Endothelial cell of umbilical vein (primary cell): ENCODE measurements around the gene ANKMY1. TPM values are rescaled to one million over a fixed set of nuclear protein-coding genes. Genes with fewer than 3 reads are reported as not detected.

ENCODE experiments used
- BruUV-seq: library from RNA; stranded (reverse); fragments of 400-500 nt; replicated peaks from 2 replicates; lab custom pipeline; 2021; lab: Mats Ljungman, UMichigan
- CTCF ChIA-PET: fragments of 300-600, 350-600 bp; sonication (Branson Sonifier 250); formaldehyde crosslinking; loops from one replicate; lab custom pipeline; 2021; ENCODE audit warnings: antibody characterized with exemption, inconsistent platforms; lab: Charles Lee
- POLR2A ChIA-PET: fragments of 300-600, 350-600 bp; sonication (Branson Sonifier 250); formaldehyde crosslinking; loops from one replicate; lab custom pipeline; 2021; ENCODE audit warnings: antibody characterized with exemption, inconsistent platforms; lab: Charles Lee
- DNase-seq: peaks from one replicate; pipeline ENCODE4 v3.0.0-alpha.2; 2011; ENCODE audit warnings: low read depth, low spot score
- FAIRE-seq: peaks from 2 replicates; lab custom pipeline; 2011; peaks lifted over from hg19 to GRCh38; lab: Jason Lieb, UNC
- H2AFZ ChIP-seq: 2 replicates; pipeline ENCODE4 v1.6.0; 2012; ENCODE audit warnings: low read depth, low read length, control low read depth, inconsistent platforms
- H3K27ac ChIP-seq: 2 replicates; pipeline ENCODE4 v1.5.1; 2011; ENCODE audit warnings: low read depth, mild to moderate bottlenecking, control low read depth, low read length, moderate library complexity; ENCODE audit not compliant: insufficient read depth
- H3K27me3 ChIP-seq, 2 experiments: 2 replicates each; pipeline versions ENCODE4 v1.6.0 to v1.6.1; 2011; ENCODE audit warnings: low read length in 2 of 2, mixed read lengths in 1 of 2; ENCODE audit not compliant: control insufficient read depth in 2 of 2, insufficient read depth in 2 of 2
- H3K36me3 ChIP-seq, 2 experiments: 2 replicates in 1 of 2; 3 replicates in 1 of 2; pipeline ENCODE4 v1.5.1; 2011; ENCODE audit warnings: low read length in 2 of 2, mild to moderate bottlenecking in 1 of 2, moderate library complexity in 1 of 2; ENCODE audit not compliant: control insufficient read depth in 2 of 2, insufficient read depth in 2 of 2; ENCODE audit errors: extremely low read depth in 1 of 2
- H3K4me1 ChIP-seq: 3 replicates; pipeline ENCODE4 v1.5.1; 2011; ENCODE audit warnings: mild to moderate bottlenecking, low read length; ENCODE audit not compliant: control insufficient read depth, insufficient read depth; ENCODE audit errors: extremely low read depth
- H3K4me2 ChIP-seq: 2 replicates; pipeline ENCODE4 v1.6.1; 2011; ENCODE audit warnings: low read length, control low read depth, mixed read lengths; ENCODE audit not compliant: insufficient read depth
- H3K4me3 ChIP-seq, 3 experiments: fragments of 200-600 bp in 1 of 3; sonication (generic), shearing (Covaris generic) in 1 of 3; replicated peaks in 1 of 3; 2 replicates each; pipeline ENCODE4 v1.5.1; 2011 to 2016; ENCODE audit warnings: control low read depth in 3 of 3, low read length in 3 of 3, mild to moderate bottlenecking in 2 of 3, inconsistent platforms in 1 of 3, low read depth in 1 of 3, moderate library complexity in 1 of 3; ENCODE audit not compliant: insufficient read depth in 1 of 3
- H3K79me2 ChIP-seq: 2 replicates; pipeline ENCODE4 v1.6.0; 2012; ENCODE audit warnings: low read length, inconsistent platforms; ENCODE audit not compliant: control insufficient read depth, insufficient read depth
- H3K9ac ChIP-seq: replicated peaks from 2 replicates; pipeline ENCODE3; 2011; ENCODE audit warnings: low read length, control low read depth; ENCODE audit not compliant: insufficient read depth; ENCODE audit errors: extremely low read depth
- H3K9me1 ChIP-seq: replicated peaks from 3 replicates; pipeline ENCODE4 v1.6.0; 2011; ENCODE audit warnings: mild to moderate bottlenecking, low read length; ENCODE audit not compliant: control insufficient read depth, insufficient read depth; ENCODE audit errors: extremely low read depth
- H3K9me3 ChIP-seq: replicated peaks from 2 replicates; pipeline ENCODE4 v1.5.1; 2012; ENCODE audit warnings: low read length, inconsistent platforms; ENCODE audit not compliant: control insufficient read depth, insufficient read depth
- H4K20me1 ChIP-seq: replicated peaks from 2 replicates; pipeline ENCODE3; 2011; ENCODE audit warnings: mild to moderate bottlenecking, low read length; ENCODE audit not compliant: control insufficient read depth, insufficient read depth; ENCODE audit errors: extremely low read depth
- CTCF ChIP-seq, 2 donors: IDR thresholded peaks; 1 replicate in 1 of 2; 2 replicates in 1 of 2; pipeline ENCODE4 v1.5.1; 2011; ENCODE audit warnings: low read length in 2 of 2, mild to moderate bottlenecking in 2 of 2, moderate library complexity in 2 of 2, control low read depth in 1 of 2, inconsistent platforms in 1 of 2, low read depth in 1 of 2; ENCODE audit not compliant: insufficient read depth in 1 of 2; ENCODE audit errors: extremely low read depth in 1 of 2
- EZH2 ChIP-seq: IDR thresholded peaks from 2 replicates; pipeline ENCODE4 v1.6.1; 2012; ENCODE audit warnings: borderline replicate concordance, low read depth, mild to moderate bottlenecking, moderate library complexity, low read length, inconsistent platforms; ENCODE audit not compliant: severe bottlenecking
- FOS ChIP-seq: IDR thresholded peaks from 2 replicates; pipeline ENCODE4 v1.6.1; 2011; ENCODE audit warnings: mild to moderate bottlenecking, low read length, moderate library complexity, borderline replicate concordance; ENCODE audit not compliant: insufficient read depth
- GATA2 ChIP-seq: IDR thresholded peaks from 2 replicates; pipeline ENCODE4 v1.7.0; 2011; ENCODE audit warnings: low read depth, mild to moderate bottlenecking, moderate library complexity, mixed read lengths, low read length; ENCODE audit not compliant: insufficient read length, insufficient read depth
- JUN ChIP-seq: IDR thresholded peaks from 2 replicates; pipeline ENCODE4 v1.6.1; 2011; ENCODE audit warnings: borderline replicate concordance, low read depth; ENCODE audit not compliant: insufficient read length, insufficient read depth
- MAX ChIP-seq: IDR thresholded peaks from 2 replicates; pipeline ENCODE4 v1.6.1; 2011; ENCODE audit not compliant: insufficient read depth, insufficient read length
- MYC ChIP-seq: IDR thresholded peaks from one replicate; pipeline ENCODE4 v1.6.1; 2011; ENCODE audit warnings: mild to moderate bottlenecking, low read depth, low read length
- POLR2A ChIP-seq: IDR thresholded peaks from 2 replicates; pipeline ENCODE4 v1.6.1; 2012; ENCODE audit warnings: low read depth, mild to moderate bottlenecking, control low read depth, low read length
- POLR2AphosphoS5 ChIP-seq: IDR thresholded peaks from 2 replicates; pipeline ENCODE4 v1.6.1; 2012; ENCODE audit warnings: low read depth, mild to moderate bottlenecking, control low read depth, low read length, moderate library complexity; ENCODE audit not compliant: insufficient read depth
- dilution Hi-C: fragments of 300-500 bp; cut with MboI; formaldehyde crosslinking; loops from one replicate; pipeline ENCODE4 v1.15.0; 2019; ENCODE audit warnings: low sequenced_read_pairs; ENCODE audit not compliant: extremely low pct_ligation_motif_present
- intact Hi-C: fragments of 100-400 bp; cut with micrococcal nuclease; formaldehyde crosslinking; loops from one replicate; pipeline ENCODE4 v1.10.0; 2022
- polyA plus RNA-seq, 4 experiments: library from polyadenylated mRNA; depleted of rRNA in 3 of 4; stranded (reverse) in 3 of 4; unstranded in 1 of 4; fragments of >200 nt; gene quantifications; 2 replicates each; pipeline versions ENCODE4 v1.2.1 to v1.2.3, GENCODE V29; 2011 to 2012; ENCODE audit warnings: missing spikeins in 1 of 4
- total RNA-seq: library from RNA; stranded (reverse); gene quantifications from 2 replicates; pipeline ENCODE4 v1.2.3, GENCODE V29; 2021

ANKMY1 gene
- total and polyA plus RNA-seq, 2 donors (not counting 3 experiments of a cell fraction or from before 2014, with no cell fraction given): 9.0 to 16.0 TPM

DNA sequence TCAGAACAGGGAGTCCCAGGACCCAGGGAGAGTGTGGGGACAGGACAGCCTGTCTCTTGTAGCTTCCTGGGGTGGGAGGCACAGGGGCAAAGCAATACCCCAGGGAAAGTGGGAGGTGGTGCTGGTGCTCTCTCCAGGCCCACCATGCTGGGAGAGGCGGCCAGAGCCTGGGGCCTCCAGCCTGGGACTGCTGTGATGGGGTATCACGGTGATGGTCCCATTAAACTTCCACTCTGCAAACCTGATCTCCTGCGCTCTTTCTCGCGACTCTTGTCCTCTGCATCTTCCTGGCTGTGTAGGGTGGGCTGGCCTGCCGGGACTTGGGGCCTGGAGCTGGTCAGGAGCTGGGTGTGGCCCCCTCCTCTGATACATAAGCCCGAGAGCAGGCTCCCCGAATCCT is 20.7 kb upstream of the ANKMY1 start:
- intact Hi-C loops: no loop called here
- CTCF ChIA-PET: interaction anchor here (1.1 kb wide), 1 partner anchor 64 kb away, joined by 4 read pairs; no protein-coding TSS in a partner anchor
- no TSS peak for BruUV-seq
- Histone ChIP-seq H3K79me2 (peaks cover 5% of the 10 kb centered on the region), H3K9ac (no peak overlapping the region), H3K4me1 (no peaks in the 10 kb centered on the region), H3K27me3 (no peaks in the 10 kb centered on the region), H4K20me1 (no peaks in the 10 kb centered on the region), H3K27ac (no peak overlapping the region), H3K4me3 (no peak overlapping the region), H3K9me1 (no peaks in the 10 kb centered on the region), H3K36me3 (peaks cover 0 to 30% of the 10 kb centered on the region in 2 experiments), H3K9me3 (no peaks in the 10 kb centered on the region), H2AFZ (no peak overlapping the region), H3K4me2 (no peak overlapping the region)
- POLR2A ChIA-PET: no interaction called here
- DNase-seq (no peak), FAIRE-seq (no peak)
- dilution Hi-C loops: no loop called here
- TF ChIP-seq POLR2AphosphoS5 (no peak), MAX (no peak), FOS (no peak), POLR2A (no peak), GATA2 (no peak), CTCF (IDR thresholded peaks at IDR 0.05; ENCODE audit: extremely low read depth in 1 of 2, insufficient read depth in 1 of 2, low read depth in 1 of 2, low read length in 2 of 2) (no peak), MYC (no peak), EZH2 (no peak), JUN (no peak)
